ENCODE data around the gene YJEFN3. TPM values are rescaled to one million over a fixed set of nuclear protein-coding genes. Genes with fewer than 3 reads are reported as not detected.
A peak's percentile ranks its signal among the peaks of the same experiment; 100 is the strongest.

Gene YJEFN3
- total RNA-seq, 1 donor: 0.43 TPM

- TF ChIP-seq, protein P1, sequence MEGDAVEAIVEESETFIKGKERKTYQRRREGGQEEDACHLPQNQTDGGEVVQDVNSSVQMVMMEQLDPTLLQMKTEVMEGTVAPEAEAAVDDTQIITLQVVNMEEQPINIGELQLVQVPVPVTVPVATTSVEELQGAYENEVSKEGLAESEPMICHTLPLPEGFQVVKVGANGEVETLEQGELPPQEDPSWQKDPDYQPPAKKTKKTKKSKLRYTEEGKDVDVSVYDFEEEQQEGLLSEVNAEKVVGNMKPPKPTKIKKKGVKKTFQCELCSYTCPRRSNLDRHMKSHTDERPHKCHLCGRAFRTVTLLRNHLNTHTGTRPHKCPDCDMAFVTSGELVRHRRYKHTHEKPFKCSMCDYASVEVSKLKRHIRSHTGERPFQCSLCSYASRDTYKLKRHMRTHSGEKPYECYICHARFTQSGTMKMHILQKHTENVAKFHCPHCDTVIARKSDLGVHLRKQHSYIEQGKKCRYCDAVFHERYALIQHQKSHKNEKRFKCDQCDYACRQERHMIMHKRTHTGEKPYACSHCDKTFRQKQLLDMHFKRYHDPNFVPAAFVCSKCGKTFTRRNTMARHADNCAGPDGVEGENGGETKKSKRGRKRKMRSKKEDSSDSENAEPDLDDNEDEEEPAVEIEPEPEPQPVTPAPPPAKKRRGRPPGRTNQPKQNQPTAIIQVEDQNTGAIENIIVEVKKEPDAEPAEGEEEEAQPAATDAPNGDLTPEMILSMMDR (IDR thresholded peaks at IDR 0.05; ENCODE audit: insufficient read depth, low read depth, low read length): peak; percentile 78
- no peak overlapping the region for H3K4me3 ChIP-seq (ENCODE audit: low read depth, low read length)
- peak; percentile 83 for DNase-seq (ENCODE audit: low read depth)
Observed at GRCh38 chr19:19490214-19490968, 38.3 kb upstream of the YJEFN3 start.

- TF ChIP-seq, protein P1 (IDR thresholded peaks at IDR 0.05; ENCODE audit: insufficient read depth, low read depth, low read length): no peak
- DNase-seq (ENCODE audit: low read depth): no peak
- H3K4me3 ChIP-seq (ENCODE audit: low read depth, low read length): no peak overlapping the region
Observed at GRCh38 chr19:19491321-19492025, 37.2 kb upstream of the YJEFN3 start.

GRCh38 chr19:19492026-19492610, 36.6 kb upstream of the YJEFN3 start:
- no peak overlapping the region for H3K4me3 ChIP-seq (ENCODE audit: low read depth, low read length)
- no peak for DNase-seq (ENCODE audit: low read depth)
- TF ChIP-seq, protein P1 (IDR thresholded peaks at IDR 0.05; ENCODE audit: insufficient read depth, low read depth, low read length): no peak

- no peak for DNase-seq (ENCODE audit: low read depth)
- no peak overlapping the region for H3K4me3 ChIP-seq (ENCODE audit: low read depth, low read length)
- TF ChIP-seq, protein P1 (IDR thresholded peaks at IDR 0.05; ENCODE audit: insufficient read depth, low read depth, low read length): no peak
Observed at GRCh38 chr19:19493841-19494546, 34.7 kb upstream of the YJEFN3 start.

GRCh38 chr19:19495614-19496603, 32.8 kb upstream of the YJEFN3 start:
- TF ChIP-seq, protein P1 (IDR thresholded peaks at IDR 0.05; ENCODE audit: insufficient read depth, low read depth, low read length): no peak
- no peak overlapping the region for H3K4me3 ChIP-seq (ENCODE audit: low read depth, low read length)
- DNase-seq (ENCODE audit: low read depth): no peak
